UCSD-AML1 (cell line): ENCODE measurements around the gene ADIG.
"Not testable (repeated sequence)": the region's sequence is repeated elsewhere in the genome, so short reads cannot be mapped to it uniquely, and the experiment has no call there.

Source experiments
- DNase-seq: peaks from one replicate; lab custom pipeline; 2025; ENCODE audit not compliant: unreplicated experiment; lab: John Stamatoyannopoulos, UW

Gene ADIG

GRCh38 chr20:38569747-38570525 is 11.1 kb upstream of the ADIG start:
- DNase-seq, result no peak

- DNase-seq, result no peak
These were observed 7.6 kb upstream of the ADIG start for GRCh38 chr20:38573413-38573812.

- DNase-seq, result no peak
These were observed 1.6 kb upstream of the ADIG start for GRCh38 chr20:38579219-38579910.

DNA sequence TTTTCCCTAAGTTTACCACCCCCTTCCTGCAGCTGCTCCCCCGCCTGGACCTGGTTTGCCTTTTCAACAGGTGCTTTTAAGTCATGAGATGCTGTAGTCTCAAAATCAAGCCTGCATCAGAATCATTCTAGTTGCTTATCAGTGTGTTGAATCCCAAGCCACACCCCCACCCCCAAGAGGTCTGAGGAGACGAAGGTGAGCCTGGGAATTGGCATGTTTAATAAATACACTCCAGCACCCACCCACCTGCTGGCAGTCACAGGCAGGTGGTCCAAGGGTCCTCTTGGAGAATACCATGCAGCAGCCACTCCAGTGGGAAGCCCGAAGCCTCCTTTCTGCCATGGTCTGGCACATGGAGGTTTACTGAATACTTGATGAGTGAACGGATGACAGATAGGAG is 1.1 kb upstream of the ADIG start:
- DNase-seq, result no peak

- DNase-seq, result no peak
These were observed 897 bp downstream of the ADIG start for GRCh38 chr20:38581830-38582358.

DNA sequence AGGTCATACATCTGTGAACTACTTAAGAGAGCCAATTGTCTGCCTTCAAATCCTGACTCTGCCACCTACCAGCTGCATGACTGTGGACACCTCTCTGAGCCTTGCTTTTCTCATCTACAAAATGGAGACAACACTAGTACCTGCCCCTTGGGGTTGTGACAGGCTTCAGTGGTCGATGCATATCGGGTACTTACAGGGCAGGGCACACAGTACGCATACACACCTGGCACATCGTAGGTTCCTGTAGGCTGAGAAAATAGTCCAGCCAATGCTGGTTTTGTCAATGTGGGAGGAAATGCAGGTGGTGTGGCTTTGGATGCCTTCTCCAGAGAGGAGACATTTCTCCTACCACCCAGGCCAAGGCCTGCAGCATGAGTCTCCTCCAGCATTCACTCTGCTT is 2.3 kb downstream of the ADIG start:
- no peak for DNase-seq

DNA sequence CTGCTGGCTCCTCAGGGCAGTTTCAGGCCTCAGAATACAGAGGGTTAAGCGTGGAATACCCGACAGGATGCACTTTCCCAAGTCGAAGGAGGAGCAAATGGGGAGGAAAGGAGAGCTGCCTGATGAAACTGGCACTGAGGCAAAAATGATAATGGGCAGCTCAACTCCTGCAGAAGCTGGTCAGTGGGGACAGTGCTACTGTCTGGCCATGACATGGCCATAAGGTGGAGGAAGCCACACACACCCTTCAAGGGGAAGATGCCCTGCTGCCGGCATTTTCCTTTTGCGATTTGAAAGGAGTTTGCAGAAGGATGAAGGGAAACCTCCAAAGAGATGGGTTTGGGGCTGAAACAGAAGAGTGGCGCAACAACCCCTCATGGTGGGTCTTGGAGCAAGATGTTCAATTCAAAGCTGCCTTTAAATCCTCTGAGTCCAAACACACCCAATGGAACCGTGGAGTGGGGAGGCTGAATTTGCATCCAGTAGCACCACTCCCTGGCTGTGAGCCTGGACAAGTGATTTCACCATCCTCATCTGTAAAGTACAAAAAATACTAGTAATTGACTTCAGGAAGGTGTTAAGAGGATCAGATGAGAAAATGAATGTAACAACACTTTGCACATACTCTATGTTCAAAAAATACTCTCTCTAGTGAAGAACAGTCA is 3.2 kb downstream of the ADIG start:
- DNase-seq, result no peak

GRCh38 chr20:38585404-38586180 is 4.6 kb downstream of the ADIG start:
- DNase-seq, result no peak

GRCh38 chr20:38586181-38586525 is 5.2 kb downstream of the ADIG start:
- no peak for DNase-seq

DNA sequence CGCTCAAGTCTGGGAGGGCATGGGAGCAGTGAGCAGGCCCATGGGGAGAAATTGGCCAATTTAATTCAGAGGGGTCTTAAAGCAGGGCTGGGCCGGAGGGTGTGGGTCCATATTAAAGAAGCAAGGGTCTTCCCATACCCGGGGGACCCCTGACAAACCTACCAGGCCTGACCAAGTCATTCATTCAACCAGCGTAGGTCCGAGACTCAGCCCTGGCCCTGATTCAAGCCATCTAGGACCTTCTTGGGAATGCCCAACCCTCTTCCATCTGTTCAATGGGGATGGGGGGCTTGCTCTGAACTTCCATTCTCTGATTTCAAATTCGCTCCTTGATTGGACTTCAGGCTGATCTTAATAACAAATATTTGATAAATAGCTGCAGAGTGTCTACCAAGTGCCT is 7.3 kb downstream of the ADIG start:
- no peak for DNase-seq

DNA sequence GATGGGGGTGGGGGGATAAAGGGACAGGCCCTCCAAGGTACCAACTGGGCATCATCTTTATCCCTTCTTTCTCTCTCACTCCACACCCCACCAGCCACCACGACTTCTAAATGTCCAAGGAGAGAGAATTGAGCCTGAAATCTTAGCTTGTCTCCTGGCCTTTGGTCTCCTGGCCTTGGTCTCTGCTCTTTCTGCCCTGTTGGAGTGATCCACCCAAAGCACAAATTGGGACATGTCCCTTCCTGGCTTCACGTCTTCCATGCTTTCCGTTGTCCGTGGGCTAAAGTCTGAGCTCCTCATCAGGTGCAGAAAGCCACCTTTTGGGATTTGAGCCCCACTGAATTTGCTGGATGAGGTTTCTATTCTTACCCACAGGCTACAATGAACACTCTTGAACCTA is 8.4 kb downstream of the ADIG start:
- DNase-seq, result no peak

- no peak for DNase-seq
These were observed 9.1 kb downstream of the ADIG start for GRCh38 chr20:38589967-38590675.

DNA sequence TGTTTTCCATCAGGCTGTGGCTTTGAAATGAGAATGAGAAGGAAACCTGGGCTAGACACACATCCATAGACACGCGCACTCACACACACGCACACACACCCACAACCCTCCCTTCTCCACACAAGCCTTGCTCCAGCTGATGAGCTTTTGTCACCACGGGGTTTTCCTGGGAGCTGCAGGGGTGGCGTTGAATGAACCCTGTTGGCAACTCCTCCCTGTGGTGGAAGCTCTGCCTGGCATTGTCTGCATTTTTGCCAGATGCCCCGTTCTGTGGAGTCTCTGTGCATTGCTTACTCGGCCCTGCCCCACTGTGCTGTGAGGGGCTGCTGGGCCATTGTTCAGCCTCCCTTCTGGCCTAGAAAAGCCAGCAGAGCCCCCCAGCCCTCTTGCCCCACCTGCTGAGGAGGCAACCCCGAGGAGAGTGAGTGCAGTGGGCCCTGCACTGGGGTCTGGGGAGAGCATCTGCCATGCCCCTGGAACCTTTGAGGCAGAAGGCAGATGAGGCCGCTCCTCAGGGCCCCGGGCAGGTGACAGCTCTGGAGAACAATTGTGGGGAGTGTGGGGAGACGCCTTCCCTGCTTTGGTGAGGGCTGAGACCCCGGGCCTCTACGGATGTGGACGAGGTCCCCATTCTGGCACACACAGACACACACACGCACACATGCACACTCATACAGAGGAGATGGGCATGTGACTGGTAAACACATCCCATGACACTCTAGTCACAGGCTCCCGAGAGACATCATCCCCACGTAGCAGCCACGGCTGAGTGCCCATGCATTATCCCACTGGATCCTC is 9.9 kb downstream of the ADIG start:
- no peak for DNase-seq

DNA sequence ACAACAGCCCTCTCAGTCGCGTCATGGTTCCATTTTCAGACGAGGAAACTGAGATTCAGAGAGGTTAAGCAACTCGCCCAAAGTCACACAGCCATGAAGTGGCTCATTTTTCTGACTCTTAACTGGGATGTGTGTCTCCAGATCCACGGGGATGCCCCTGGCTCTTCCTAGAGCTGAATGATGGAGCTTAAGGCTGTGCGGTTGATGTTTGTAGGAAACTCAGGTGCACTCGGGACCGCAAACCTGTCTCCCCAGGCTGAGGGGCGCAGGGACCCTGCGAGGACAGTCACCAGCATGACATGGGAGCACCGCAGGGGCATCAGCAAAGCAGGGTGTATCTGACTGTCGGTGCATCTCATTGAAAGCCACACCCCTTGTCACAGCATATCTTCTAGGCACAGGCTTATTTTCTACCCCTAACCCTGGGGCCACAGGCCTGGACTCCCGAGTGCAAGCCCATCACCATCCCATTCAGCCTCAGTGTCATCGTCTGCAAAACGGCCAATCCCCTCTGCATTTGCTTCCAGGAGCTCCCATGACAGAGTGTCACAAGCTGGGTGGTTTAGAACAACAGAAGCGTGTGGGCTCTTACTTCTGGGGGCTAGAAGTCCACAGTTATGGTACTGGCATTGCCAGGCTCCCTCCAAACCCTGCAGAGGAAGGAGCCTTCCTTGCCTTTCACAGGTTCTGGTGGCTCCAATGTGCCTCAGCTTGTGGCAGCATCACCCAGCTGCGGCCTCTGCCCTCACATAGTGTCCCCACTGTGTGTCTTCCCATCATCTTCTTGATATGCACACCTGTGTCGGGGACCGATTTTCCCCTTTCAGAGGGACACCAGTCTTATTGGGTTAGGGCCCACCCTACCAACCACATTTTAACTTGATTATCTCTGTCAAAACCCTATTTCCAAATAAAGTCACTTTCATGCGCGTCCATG is 10.7 kb downstream of the ADIG start:
- no peak for DNase-seq

DNA sequence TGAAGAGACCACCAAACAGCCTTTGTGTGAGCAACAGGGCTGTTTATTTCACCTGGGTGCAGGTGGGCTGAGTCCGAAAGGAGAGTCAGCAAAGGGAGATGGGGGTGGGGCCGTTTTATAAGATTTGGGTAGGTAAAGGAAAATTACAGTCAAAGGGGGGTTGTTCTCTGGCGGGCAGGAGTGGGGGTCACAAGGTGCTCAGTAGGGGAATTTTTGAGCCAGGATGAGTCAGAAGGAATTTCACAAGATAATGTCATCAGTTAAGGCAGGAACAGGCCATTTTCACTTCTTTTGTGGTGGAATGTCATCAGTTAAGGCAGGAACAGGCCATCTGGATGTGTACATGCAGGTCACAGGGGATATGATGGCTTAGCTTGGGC is 11.4 kb downstream of the ADIG start:
- DNase-seq, result not testable (repeated sequence)

DNA sequence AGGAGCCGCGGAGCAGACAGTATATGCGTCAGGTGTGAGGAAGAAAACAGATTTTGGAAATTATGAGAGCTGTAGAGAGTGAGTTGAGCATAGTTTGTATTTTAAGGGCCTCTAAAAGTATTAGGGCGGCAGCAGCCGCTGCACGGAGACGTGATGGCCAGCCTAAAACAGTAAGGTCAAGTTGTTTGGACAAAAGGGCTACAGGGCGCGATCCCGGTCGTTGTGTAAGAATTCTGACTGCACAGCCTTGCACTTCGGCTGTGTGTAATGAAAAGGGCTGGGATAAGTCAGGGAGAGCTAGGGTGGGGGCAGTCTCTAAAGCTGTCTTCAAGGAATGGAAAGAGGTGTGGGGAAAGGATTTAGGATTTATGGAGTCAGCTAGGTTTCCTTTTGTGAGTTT is 13.3 kb downstream of the ADIG start:
- not testable (repeated sequence) for DNase-seq

- DNase-seq, result not testable (repeated sequence)
These were observed 14.9 kb downstream of the ADIG start for GRCh38 chr20:38595886-38596285.

- DNase-seq, result no peak
These were observed 18.4 kb downstream of the ADIG start for GRCh38 chr20:38599410-38599882.

DNA sequence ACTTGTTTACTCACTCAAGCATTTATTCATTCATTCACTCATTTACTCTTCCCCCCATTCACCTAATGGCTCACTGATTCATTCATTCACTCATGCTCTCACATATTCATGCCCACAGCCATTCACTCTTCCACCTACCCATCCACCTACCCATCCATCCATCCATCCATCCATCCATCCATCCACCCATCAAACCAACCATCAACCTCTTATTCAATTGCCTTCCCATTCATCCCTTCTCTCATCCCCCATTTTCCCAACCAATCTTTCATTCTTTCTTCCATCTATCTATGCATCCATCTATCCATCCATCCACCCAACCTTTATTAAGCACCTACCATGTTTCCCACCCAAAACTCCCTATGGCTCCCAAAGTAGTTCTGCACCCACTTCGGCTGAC is 19.1 kb downstream of the ADIG start:
- no peak for DNase-seq
